ENCODE measurements around the gene MSANTD1.

Gene MSANTD1

DNA sequence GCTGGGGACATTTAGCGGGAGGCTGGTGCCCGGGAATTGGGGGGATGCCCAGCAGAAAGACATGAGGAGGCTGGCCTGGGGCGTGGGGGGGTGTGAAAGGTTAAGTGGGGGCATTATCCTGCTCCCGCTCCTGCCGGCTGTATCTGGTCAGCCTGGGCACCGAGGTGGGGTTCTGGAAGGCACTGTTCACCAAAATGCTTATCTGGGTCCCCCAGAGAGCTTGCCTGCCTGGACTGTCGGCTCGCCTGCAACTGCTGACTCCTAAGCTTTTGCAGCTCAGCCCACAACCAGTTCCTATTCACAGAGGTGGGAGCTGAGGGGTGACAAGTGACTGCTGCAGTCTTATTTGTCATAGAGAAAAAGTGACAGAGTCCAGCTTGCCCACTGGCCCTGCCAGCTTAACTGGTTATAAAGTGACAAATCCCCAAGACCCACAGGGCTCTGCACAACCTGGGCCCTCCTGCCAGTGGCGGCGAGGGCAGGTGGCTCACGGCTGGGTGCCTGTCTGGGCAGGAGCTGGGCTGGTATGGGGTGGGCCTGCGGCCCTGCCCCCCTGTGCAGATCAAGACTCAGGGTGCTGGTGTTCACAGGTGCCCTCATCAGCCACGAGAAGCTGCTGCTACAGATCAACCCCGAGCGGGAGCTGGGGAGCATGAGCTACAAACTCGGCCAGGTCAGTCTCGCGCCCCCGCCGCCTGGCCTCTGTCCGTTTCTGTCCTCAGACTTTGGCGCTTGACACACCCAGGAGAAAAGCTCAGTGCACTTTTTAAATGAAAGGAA is 23.7 kb upstream of the MSANTD1 start:
- Histone ChIP-seq H3K27ac (ENCODE audit: insufficient read depth, low read length, poor library complexity, severe bottlenecking) (no peak overlapping the region), H3K4me1 (ENCODE audit: control insufficient read depth, insufficient read depth, low read length, poor library complexity, severe bottlenecking) (no peaks in the 10 kb centered on the region), H3K9me3 (ENCODE audit: control insufficient read depth, low read length) (no peaks in the 10 kb centered on the region), H3K27me3 (replicated peaks; ENCODE audit: control insufficient read depth, insufficient read depth, low read length, poor library complexity, severe bottlenecking) (no peaks in the 10 kb centered on the region), H3K36me3 (ENCODE audit: control insufficient read depth, insufficient read depth, low read length) (peaks cover 81% of the 10 kb centered on the region), H3K4me3 (ENCODE audit: insufficient read depth, low read depth, low read length, poor library complexity, severe bottlenecking) (no peak overlapping the region)
- no peak for DNase-seq

DNA sequence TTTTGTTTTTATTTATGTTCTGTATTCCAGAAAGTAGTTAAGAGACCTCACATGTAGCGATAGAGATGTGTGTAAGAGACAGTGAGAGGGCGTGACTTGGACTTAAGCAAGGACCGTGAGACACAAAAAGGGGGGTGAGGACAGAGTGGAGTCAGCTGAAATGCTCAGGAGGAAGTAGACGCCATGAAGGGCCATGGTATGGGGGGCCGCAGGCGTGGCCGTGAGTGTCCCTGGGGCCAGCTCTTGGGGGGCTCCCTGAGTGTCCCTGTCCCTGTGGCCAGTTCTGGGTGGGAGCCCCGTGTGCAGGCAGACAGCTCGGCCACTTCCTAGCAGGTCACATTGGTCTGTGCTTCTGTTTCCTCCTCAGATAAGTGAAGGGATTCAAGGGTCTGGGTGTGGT is 23.0 kb upstream of the MSANTD1 start:
- Histone ChIP-seq H3K4me3 (ENCODE audit: insufficient read depth, low read depth, low read length, poor library complexity, severe bottlenecking) (no peak overlapping the region), H3K27me3 (replicated peaks; ENCODE audit: control insufficient read depth, insufficient read depth, low read length, poor library complexity, severe bottlenecking) (no peaks in the 10 kb centered on the region), H3K9me3 (ENCODE audit: control insufficient read depth, low read length) (no peaks in the 10 kb centered on the region), H3K4me1 (ENCODE audit: control insufficient read depth, insufficient read depth, low read length, poor library complexity, severe bottlenecking) (no peaks in the 10 kb centered on the region), H3K36me3 (ENCODE audit: control insufficient read depth, insufficient read depth, low read length) (peaks cover 82% of the 10 kb centered on the region), H3K27ac (ENCODE audit: insufficient read depth, low read length, poor library complexity, severe bottlenecking) (no peak overlapping the region)
- DNase-seq = no peak

GRCh38 chr4:3226467-3226866 is 22.5 kb upstream of the MSANTD1 start:
- Histone ChIP-seq H3K27ac (ENCODE audit: insufficient read depth, low read length, poor library complexity, severe bottlenecking) (no peak overlapping the region), H3K27me3 (replicated peaks; ENCODE audit: control insufficient read depth, insufficient read depth, low read length, poor library complexity, severe bottlenecking) (no peaks in the 10 kb centered on the region), H3K36me3 (ENCODE audit: control insufficient read depth, insufficient read depth, low read length) (peaks cover 81% of the 10 kb centered on the region), H3K4me1 (ENCODE audit: control insufficient read depth, insufficient read depth, low read length, poor library complexity, severe bottlenecking) (no peaks in the 10 kb centered on the region), H3K4me3 (ENCODE audit: insufficient read depth, low read depth, low read length, poor library complexity, severe bottlenecking) (no peak overlapping the region), H3K9me3 (ENCODE audit: control insufficient read depth, low read length) (no peaks in the 10 kb centered on the region)
- no peak for DNase-seq

DNA sequence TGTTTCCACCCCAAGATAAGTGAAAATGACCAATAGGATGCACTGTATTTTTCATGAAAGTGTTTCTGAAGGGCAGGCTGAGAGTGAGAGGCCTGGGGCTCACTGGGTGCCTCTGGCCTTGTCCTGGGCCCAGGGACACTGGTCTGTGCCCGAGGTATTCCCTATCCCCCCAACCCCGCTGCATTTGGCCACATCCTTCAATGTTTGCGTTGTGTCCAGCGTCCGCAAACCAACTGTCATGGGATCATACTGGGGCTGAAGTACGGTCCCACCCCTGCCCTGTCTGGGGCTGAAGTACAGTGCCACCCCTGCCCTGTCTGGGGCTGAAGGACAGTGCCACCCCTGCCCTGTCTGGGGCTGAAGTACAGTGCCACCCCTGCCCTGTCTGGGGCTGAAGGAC is 22.0 kb upstream of the MSANTD1 start:
- H3K27ac ChIP-seq (ENCODE audit: insufficient read depth, low read length, poor library complexity, severe bottlenecking) = no peak overlapping the region
- no peaks in the 10 kb centered on the region for H3K27me3 ChIP-seq (replicated peaks; ENCODE audit: control insufficient read depth, insufficient read depth, low read length, poor library complexity, severe bottlenecking)
- no peak overlapping the region for H3K4me3 ChIP-seq (ENCODE audit: insufficient read depth, low read depth, low read length, poor library complexity, severe bottlenecking)
- H3K9me3 ChIP-seq (ENCODE audit: control insufficient read depth, low read length) = no peaks in the 10 kb centered on the region
- DNase-seq = no peak
- H3K4me1 ChIP-seq (ENCODE audit: control insufficient read depth, insufficient read depth, low read length, poor library complexity, severe bottlenecking) = no peaks in the 10 kb centered on the region
- H3K36me3 ChIP-seq (ENCODE audit: control insufficient read depth, insufficient read depth, low read length) = peaks cover 79% of the 10 kb centered on the region

DNA sequence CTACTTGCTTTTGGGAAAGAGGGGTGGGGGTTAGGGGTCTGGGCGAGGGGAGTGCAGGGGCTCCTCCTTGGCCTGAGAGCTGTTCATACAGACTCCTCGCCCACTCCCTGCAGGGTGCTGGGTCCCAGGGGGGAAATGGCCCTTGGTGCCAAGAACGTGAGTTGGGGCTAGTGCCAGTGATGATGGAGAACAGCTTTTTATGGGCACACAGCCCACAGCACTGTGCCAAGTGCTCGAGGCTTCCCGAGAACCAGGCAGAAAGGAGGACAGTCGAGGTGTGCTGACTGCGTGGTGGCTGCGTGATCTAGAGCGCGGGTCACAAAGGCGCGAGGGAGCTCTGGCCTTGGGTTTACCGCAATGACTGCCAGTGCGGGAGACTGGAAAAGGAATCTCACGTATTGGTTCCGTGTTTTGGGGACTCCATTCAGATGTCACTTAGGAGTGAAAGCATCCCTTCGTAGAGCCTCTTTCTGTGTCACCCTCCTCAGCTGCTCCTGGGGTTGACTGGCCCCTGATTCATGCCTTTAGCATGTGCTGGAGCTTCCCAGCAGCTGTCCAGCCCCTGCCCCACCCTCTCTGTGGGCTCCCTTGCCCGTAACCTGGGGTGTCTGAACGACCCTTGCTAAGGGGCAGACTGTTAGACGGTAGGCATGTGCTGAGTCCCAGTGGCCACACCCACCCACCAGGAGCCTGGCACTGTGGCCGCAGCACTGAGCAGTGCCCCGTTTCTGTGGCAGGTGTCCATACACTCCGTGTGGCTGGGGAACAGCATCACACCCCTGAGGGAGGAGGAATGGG is 20.9 kb upstream of the MSANTD1 start:
- Histone ChIP-seq H3K4me3 (ENCODE audit: insufficient read depth, low read depth, low read length, poor library complexity, severe bottlenecking) (no peak overlapping the region), H3K27ac (ENCODE audit: insufficient read depth, low read length, poor library complexity, severe bottlenecking) (no peak overlapping the region), H3K9me3 (ENCODE audit: control insufficient read depth, low read length) (no peaks in the 10 kb centered on the region), H3K4me1 (ENCODE audit: control insufficient read depth, insufficient read depth, low read length, poor library complexity, severe bottlenecking) (no peaks in the 10 kb centered on the region), H3K36me3 (ENCODE audit: control insufficient read depth, insufficient read depth, low read length) (peaks cover 77% of the 10 kb centered on the region), H3K27me3 (replicated peaks; ENCODE audit: control insufficient read depth, insufficient read depth, low read length, poor library complexity, severe bottlenecking) (no peaks in the 10 kb centered on the region)
- no peak for DNase-seq

- Histone ChIP-seq H3K27ac (ENCODE audit: insufficient read depth, low read length, poor library complexity, severe bottlenecking) (no peak overlapping the region), H3K4me3 (ENCODE audit: insufficient read depth, low read depth, low read length, poor library complexity, severe bottlenecking) (no peak overlapping the region), H3K9me3 (ENCODE audit: control insufficient read depth, low read length) (no peaks in the 10 kb centered on the region), H3K4me1 (ENCODE audit: control insufficient read depth, insufficient read depth, low read length, poor library complexity, severe bottlenecking) (no peaks in the 10 kb centered on the region), H3K36me3 (ENCODE audit: control insufficient read depth, insufficient read depth, low read length) (peaks cover 77% of the 10 kb centered on the region), H3K27me3 (replicated peaks; ENCODE audit: control insufficient read depth, insufficient read depth, low read length, poor library complexity, severe bottlenecking) (no peaks in the 10 kb centered on the region)
- DNase-seq = no peak
These were observed 20.1 kb upstream of the MSANTD1 start for GRCh38 chr4:3228881-3229280.

DNA sequence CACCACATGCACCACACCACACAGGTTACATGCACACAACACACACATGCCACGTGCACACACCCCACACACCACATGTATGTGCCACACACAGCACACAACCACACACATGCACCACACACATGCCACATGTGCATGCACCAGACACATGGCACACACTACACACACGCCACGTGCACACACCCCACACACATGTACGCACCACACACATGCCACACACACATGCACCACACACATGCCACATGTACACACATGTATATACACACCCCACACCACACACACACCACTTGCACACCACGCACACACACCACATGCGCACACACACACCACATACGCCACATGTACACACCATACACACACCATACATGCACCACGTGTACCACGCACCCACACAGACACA is 19.6 kb upstream of the MSANTD1 start:
- Histone ChIP-seq H3K4me3 (ENCODE audit: insufficient read depth, low read depth, low read length, poor library complexity, severe bottlenecking) (no peak overlapping the region), H3K27me3 (replicated peaks; ENCODE audit: control insufficient read depth, insufficient read depth, low read length, poor library complexity, severe bottlenecking) (no peaks in the 10 kb centered on the region), H3K4me1 (ENCODE audit: control insufficient read depth, insufficient read depth, low read length, poor library complexity, severe bottlenecking) (no peaks in the 10 kb centered on the region), H3K36me3 (ENCODE audit: control insufficient read depth, insufficient read depth, low read length) (peaks cover 78% of the 10 kb centered on the region), H3K27ac (ENCODE audit: insufficient read depth, low read length, poor library complexity, severe bottlenecking) (no peak overlapping the region), H3K9me3 (ENCODE audit: control insufficient read depth, low read length) (no peaks in the 10 kb centered on the region)
- no peak for DNase-seq

DNA sequence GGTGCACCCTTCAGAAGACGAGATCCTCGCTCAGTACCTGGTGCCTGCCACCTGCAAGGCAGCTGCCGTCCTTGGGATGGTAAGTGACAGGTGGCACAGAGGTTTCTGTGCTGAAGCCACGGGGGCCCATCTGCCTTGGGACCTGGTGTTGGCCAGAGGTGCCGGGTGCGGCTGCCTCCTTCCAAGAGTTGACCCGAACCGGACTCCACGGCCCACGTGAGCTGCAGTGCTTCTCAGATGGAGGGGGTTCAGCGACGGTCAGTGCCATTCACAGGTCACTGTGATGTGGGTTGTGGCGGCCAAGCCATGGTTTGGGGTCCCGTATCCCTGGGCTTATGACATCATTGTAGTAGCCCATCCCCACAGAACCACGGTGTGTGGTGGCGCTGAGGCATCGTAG is 19.0 kb upstream of the MSANTD1 start:
- no peaks in the 10 kb centered on the region for H3K4me1 ChIP-seq (ENCODE audit: control insufficient read depth, insufficient read depth, low read length, poor library complexity, severe bottlenecking)
- no peaks in the 10 kb centered on the region for H3K9me3 ChIP-seq (ENCODE audit: control insufficient read depth, low read length)
- no peak overlapping the region for H3K4me3 ChIP-seq (ENCODE audit: insufficient read depth, low read depth, low read length, poor library complexity, severe bottlenecking)
- H3K36me3 ChIP-seq (ENCODE audit: control insufficient read depth, insufficient read depth, low read length) = peaks cover 73% of the 10 kb centered on the region
- H3K27ac ChIP-seq (ENCODE audit: insufficient read depth, low read length, poor library complexity, severe bottlenecking) = no peak overlapping the region
- DNase-seq = no peak
- H3K27me3 ChIP-seq (replicated peaks; ENCODE audit: control insufficient read depth, insufficient read depth, low read length, poor library complexity, severe bottlenecking) = no peaks in the 10 kb centered on the region

DNA sequence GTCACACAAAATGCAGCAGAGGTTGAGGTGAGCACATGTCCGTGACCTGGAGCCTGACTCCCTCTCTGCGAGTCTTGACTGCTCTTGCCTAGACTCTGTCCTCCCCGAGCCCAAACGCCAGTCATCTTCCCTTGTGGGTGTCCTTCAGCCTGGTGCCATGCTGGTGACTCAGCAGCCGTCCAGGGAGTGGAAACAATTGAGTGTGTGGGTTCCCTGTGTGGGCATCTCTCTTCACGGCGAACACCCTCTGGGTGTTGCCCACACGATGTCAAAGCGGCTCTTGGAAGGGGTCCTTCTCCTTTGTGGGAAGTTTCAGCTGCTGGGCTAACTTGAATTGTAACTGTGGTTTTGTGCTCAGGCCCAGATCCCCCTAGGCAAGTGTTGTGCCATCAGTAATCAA is 17.5 kb upstream of the MSANTD1 start:
- DNase-seq = no peak
- H3K27ac ChIP-seq (ENCODE audit: insufficient read depth, low read length, poor library complexity, severe bottlenecking) = no peak overlapping the region
- H3K4me1 ChIP-seq (ENCODE audit: control insufficient read depth, insufficient read depth, low read length, poor library complexity, severe bottlenecking) = no peaks in the 10 kb centered on the region
- no peaks in the 10 kb centered on the region for H3K27me3 ChIP-seq (replicated peaks; ENCODE audit: control insufficient read depth, insufficient read depth, low read length, poor library complexity, severe bottlenecking)
- no peak overlapping the region for H3K4me3 ChIP-seq (ENCODE audit: insufficient read depth, low read depth, low read length, poor library complexity, severe bottlenecking)
- peaks cover 75% of the 10 kb centered on the region for H3K36me3 ChIP-seq (ENCODE audit: control insufficient read depth, insufficient read depth, low read length)
- no peaks in the 10 kb centered on the region for H3K9me3 ChIP-seq (ENCODE audit: control insufficient read depth, low read length)

DNA sequence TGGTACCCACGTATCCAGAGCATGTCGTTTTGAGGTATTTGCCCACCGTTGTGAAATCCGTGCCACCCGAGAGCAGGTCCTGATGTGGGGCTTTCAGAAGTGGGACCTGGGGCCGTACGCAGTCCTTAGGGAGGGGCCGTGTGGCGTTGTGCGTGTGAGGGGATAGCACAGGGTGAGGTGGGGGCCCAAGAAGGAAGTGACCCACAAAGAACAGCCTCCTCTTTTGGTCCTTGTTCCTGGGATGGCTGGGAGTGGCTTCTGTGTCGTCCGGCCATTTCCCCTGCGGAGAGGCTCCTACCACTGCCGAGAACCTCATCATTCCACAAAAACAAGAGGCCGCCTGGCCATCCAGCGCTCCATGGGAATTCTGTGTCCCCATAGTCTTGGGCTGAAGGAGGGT is 17.0 kb upstream of the MSANTD1 start:
- Histone ChIP-seq H3K4me3 (ENCODE audit: insufficient read depth, low read depth, low read length, poor library complexity, severe bottlenecking) (no peak overlapping the region), H3K9me3 (ENCODE audit: control insufficient read depth, low read length) (no peaks in the 10 kb centered on the region), H3K27ac (ENCODE audit: insufficient read depth, low read length, poor library complexity, severe bottlenecking) (no peak overlapping the region), H3K36me3 (ENCODE audit: control insufficient read depth, insufficient read depth, low read length) (peaks cover 70% of the 10 kb centered on the region), H3K4me1 (ENCODE audit: control insufficient read depth, insufficient read depth, low read length, poor library complexity, severe bottlenecking) (no peaks in the 10 kb centered on the region), H3K27me3 (replicated peaks; ENCODE audit: control insufficient read depth, insufficient read depth, low read length, poor library complexity, severe bottlenecking) (no peaks in the 10 kb centered on the region)
- DNase-seq = no peak

All from effector memory CD4-positive, alpha-beta T cell (primary cell).